WTC11 (cell line): Measurements from ENCODE around the gene OR1C1.

Source experiments
- CTCF ChIP-seq: fragments of 200-600 bp; IDR thresholded peaks from 2 replicates; pipeline ENCODE4 v1.8.0; 2022; ENCODE audit warnings: antibody characterized with exemption
- E2F1 ChIP-seq: sonication (generic); formaldehyde crosslinking; IDR thresholded peaks from 2 replicates; pipeline ENCODE4 v1.8.0; 2022; ENCODE audit warnings: mild to moderate bottlenecking, missing genetic modification reagents
- FOXJ3 ChIP-seq: sonication (generic); formaldehyde crosslinking; IDR thresholded peaks from 2 replicates; pipeline ENCODE4 v1.9.0; 2021; ENCODE audit warnings: missing genetic modification reagents, mild to moderate bottlenecking, borderline replicate concordance
- JUN ChIP-seq: sonication (generic); formaldehyde crosslinking; IDR thresholded peaks from 2 replicates; pipeline ENCODE4 v1.8.0; 2023; ENCODE audit warnings: mild to moderate bottlenecking, missing genetic modification reagents
- NR1H2 ChIP-seq: sonication (generic); formaldehyde crosslinking; IDR thresholded peaks from 2 replicates; pipeline ENCODE4 v1.9.0; 2021; ENCODE audit warnings: mild to moderate bottlenecking, moderate library complexity, missing genetic modification reagents
- SP1 ChIP-seq: sonication (generic); formaldehyde crosslinking; conservative IDR thresholded peaks from 2 replicates; pipeline ENCODE4 v1.8.1; 2022; ENCODE audit warnings: missing genetic modification reagents
- STAT6 ChIP-seq: sonication (generic); formaldehyde crosslinking; conservative IDR thresholded peaks from 2 replicates; pipeline ENCODE4 v1.8.1; 2023; ENCODE audit warnings: mild to moderate bottlenecking, low read depth, missing genetic modification reagents, moderate library complexity
- TCF7 ChIP-seq: sonication (generic); formaldehyde crosslinking; IDR thresholded peaks from 2 replicates; pipeline ENCODE4 v1.8.0; 2022; ENCODE audit warnings: mild to moderate bottlenecking, low read depth, missing genetic modification reagents, moderate library complexity
- ZBTB43 ChIP-seq: sonication (generic); formaldehyde crosslinking; IDR thresholded peaks from 2 replicates; pipeline ENCODE4 v1.8.1; 2023; ENCODE audit warnings: mild to moderate bottlenecking, missing genetic modification reagents

- TF ChIP-seq E2F1 (CRISPR knock-in tag) (no peak), SP1 (CRISPR knock-in tag) (no peak), FOXJ3 (no peak), CTCF (no peak), NR1H2 (CRISPR knock-in tag) (no peak), JUN (no peak), TCF7 (no peak), ZBTB43 (no peak), STAT6 (no peak)
These were observed 9.2 kb upstream of the OR1C1 start for GRCh38 chr1:247769603-247770002.
